Loucy (cell line): ENCODE measurements around the gene NTN1.

Experiments used
- CTCF ChIP-seq: fragments of 200-600 bp; sonication (generic); conservative IDR thresholded peaks from 2 replicates; pipeline ENCODE4 v1.5.1; 2014; ENCODE audit warnings: mild to moderate bottlenecking, antibody characterized with exemption, low read length
- EZH2phosphoT487 ChIP-seq: fragments of 200-600 bp; IDR thresholded peaks from 2 replicates; pipeline ENCODE4 v1.6.1; 2018; ENCODE audit warnings: antibody characterized with exemption, mild to moderate bottlenecking, moderate library complexity, borderline replicate concordance

GRCh38 chr17:9279893-9280292, 258.6 kb downstream of the NTN1 start:
- TF ChIP-seq CTCF (no peak), EZH2phosphoT487 (no peak)
